Osteocyte (in vitro differentiated cells): Measurements from ENCODE around the gene KANTR. TPM values are rescaled to one million over a fixed set of nuclear protein-coding genes. Genes with fewer than 3 reads are reported as not detected.
A peak's percentile ranks its signal among the peaks of the same experiment; 100 is the strongest.

Source experiments
- DNase-seq: peaks from one replicate; pipeline ENCODE4 v3.0.0; 2021; ENCODE audit warnings: mixed read lengths; ENCODE audit not compliant: unreplicated experiment; ENCODE audit errors: extremely low spot score
- H3K27ac Mint-ChIP-seq: one replicate; pipeline ENCODE4 v1.8.0; 2021; ENCODE audit warnings: mild to moderate bottlenecking, mixed read lengths; ENCODE audit not compliant: unreplicated experiment
- H3K27me3 Mint-ChIP-seq: one replicate; pipeline ENCODE4 v1.8.0; 2021; ENCODE audit warnings: mixed read lengths; ENCODE audit not compliant: unreplicated experiment
- H3K36me3 Mint-ChIP-seq: one replicate; pipeline ENCODE4 v1.8.0; 2021; ENCODE audit warnings: mixed read lengths; ENCODE audit not compliant: unreplicated experiment
- H3K4me1 Mint-ChIP-seq: one replicate; pipeline ENCODE4 v1.8.0; 2021; ENCODE audit warnings: mixed read lengths; ENCODE audit not compliant: unreplicated experiment
- H3K4me3 Mint-ChIP-seq: one replicate; pipeline ENCODE4 v1.8.0; 2021; ENCODE audit warnings: mild to moderate bottlenecking, moderate library complexity, mixed read lengths; ENCODE audit not compliant: unreplicated experiment
- H3K9me3 Mint-ChIP-seq: one replicate; pipeline ENCODE4 v1.8.0; 2021; ENCODE audit warnings: mixed read lengths; ENCODE audit not compliant: unreplicated experiment
- long read RNA-seq: library from polyadenylated mRNA; unstranded; transcript quantifications from one replicate; pipeline ENCODE4 v2.0.0, GENCODE V29; 2021
- total RNA-seq: library from RNA; stranded (reverse); gene quantifications from 2 replicates; pipeline ENCODE4 v1.2.1, GENCODE V29; 2021
- TF ChIP-seq, protein P1 (sequence below): fragments of 200-600 bp; sonication (generic); IDR thresholded peaks from 2 replicates; pipeline ENCODE4 v1.5.0; 2021; ENCODE audit warnings: antibody characterized with exemption, mild to moderate bottlenecking, moderate library complexity

The KANTR gene, protein sequence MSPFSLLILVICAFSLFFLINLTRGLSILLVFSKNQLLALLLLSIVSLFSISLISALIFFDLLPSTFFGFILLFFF
- 12.4 and 13.7 TPM in 2 replicates for total RNA-seq
- long read RNA-seq, partial matches to known transcripts, result 1 of 6 reads
- long read RNA-seq, other reads (novel, unspliced or antisense), result 5 of 6 reads

DNA sequence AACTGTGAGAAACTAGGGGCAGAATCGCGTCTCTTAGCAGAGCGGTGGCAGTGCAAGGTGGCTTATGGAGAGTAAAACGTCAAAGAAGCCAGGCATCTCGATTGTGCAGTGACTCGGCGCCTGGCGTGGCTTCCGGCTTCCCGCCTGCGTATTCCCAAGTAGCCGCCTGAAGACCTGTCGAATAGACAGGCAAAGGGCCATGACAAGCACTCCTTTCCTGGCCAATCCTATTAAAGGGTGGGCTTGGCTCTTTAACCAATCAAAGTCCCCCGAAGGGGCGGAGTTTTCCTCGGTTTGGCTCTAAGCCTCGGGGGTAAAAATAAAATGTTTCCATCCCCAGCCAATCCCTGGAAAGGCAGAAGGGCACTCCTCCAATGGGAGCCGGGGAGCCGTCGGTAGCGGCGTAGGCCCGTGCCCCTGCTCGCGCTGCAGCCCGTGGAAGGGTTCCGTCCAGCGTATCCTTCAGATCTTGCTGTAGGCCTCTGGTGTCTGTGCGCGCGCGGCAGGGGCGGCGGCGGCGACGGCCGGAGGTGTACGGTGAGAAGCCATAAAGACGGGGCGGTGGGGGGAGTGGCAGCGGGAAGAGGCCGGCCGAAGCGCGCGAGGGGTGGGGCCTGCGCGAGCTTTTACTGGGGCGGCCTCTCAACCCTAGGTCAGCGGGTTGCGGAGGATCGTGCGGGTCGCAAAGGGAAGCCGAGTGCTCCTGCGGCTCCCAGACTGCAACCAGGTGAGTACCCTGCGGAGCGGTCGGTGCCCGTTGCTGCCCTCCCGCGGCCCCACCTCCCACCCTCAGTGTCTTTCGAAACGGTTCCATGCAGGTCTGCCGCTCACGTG, at the start of gene KANTR:
Gene KANTR (plus strand): TSS at position 395 of the 834 bp plus-strand sequence. CDS start 30,131 bp downstream, outside the sequence.
- no peaks in the 10 kb centered on the region for H3K9me3 Mint-ChIP-seq
- H3K27ac Mint-ChIP-seq, result peak within 1 kb of the TSS; percentile 85
- DNase-seq, result peak; percentile 94
- H3K36me3 Mint-ChIP-seq, result no peaks in the 10 kb centered on the region
- TF ChIP-seq, protein P1, sequence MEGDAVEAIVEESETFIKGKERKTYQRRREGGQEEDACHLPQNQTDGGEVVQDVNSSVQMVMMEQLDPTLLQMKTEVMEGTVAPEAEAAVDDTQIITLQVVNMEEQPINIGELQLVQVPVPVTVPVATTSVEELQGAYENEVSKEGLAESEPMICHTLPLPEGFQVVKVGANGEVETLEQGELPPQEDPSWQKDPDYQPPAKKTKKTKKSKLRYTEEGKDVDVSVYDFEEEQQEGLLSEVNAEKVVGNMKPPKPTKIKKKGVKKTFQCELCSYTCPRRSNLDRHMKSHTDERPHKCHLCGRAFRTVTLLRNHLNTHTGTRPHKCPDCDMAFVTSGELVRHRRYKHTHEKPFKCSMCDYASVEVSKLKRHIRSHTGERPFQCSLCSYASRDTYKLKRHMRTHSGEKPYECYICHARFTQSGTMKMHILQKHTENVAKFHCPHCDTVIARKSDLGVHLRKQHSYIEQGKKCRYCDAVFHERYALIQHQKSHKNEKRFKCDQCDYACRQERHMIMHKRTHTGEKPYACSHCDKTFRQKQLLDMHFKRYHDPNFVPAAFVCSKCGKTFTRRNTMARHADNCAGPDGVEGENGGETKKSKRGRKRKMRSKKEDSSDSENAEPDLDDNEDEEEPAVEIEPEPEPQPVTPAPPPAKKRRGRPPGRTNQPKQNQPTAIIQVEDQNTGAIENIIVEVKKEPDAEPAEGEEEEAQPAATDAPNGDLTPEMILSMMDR, result no peak
- H3K4me1 Mint-ChIP-seq, result peaks cover 10% of the 10 kb centered on the region
- no peaks in the 10 kb centered on the region for H3K27me3 Mint-ChIP-seq
- peak within 1 kb of the TSS; percentile 81 for H3K4me3 Mint-ChIP-seq

DNA sequence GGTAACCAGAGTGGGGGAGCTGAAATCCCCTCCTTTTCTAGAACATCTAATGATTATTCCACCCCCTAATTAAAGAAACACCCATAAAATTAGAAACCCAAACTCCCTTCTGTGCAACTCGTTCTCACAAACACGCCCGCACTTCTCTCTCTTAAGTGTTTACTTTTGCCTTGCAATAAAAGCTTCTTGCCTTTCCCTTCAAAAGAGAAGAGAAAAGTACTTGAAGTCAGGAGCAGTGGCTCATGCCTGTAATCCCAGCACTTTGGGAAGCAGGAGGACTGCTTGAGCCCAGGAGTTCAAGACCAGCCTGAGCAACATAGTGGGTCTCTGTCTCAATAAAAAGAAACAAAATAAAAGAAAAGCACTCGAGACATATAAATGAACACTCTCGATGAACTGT, 48.9 kb upstream of the KANTR start:
- Mint-ChIP-seq H3K4me3 (no peak overlapping the region), H3K36me3 (no peaks in the 10 kb centered on the region), H3K4me1 (peaks cover 12% of the 10 kb centered on the region), H3K27me3 (peaks cover 7% of the 10 kb centered on the region), H3K9me3 (no peaks in the 10 kb centered on the region), H3K27ac (no peak overlapping the region)
- TF ChIP-seq, protein P1, result no peak
- DNase-seq, result no peak

DNA sequence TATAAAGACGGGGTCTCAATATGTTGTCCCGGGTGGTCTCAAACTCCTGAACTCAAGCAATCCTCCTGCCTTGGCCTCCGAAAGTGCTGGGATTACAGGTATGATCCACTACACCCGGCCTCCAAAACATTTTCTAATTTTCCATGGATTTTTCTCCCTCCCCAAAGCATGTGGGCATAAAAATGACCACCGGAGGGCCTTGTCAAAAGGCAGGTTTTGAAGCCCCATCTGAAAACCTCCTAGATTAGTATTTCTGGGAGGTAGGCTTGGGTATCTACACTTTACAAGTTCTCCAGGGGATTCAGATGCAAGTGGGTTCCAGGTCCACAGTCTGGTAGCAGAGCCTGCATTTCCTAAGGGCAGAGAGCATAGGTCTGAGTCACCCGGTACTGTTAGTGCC, 46.7 kb upstream of the KANTR start:
- TF ChIP-seq, protein P1, result peak; percentile 30
- peak overlapping the region; percentile 76 for H3K27ac Mint-ChIP-seq
- no peaks in the 10 kb centered on the region for H3K9me3 Mint-ChIP-seq
- no peaks in the 10 kb centered on the region for H3K27me3 Mint-ChIP-seq
- H3K36me3 Mint-ChIP-seq, result no peaks in the 10 kb centered on the region
- peak overlapping the region; percentile 9 for H3K4me3 Mint-ChIP-seq
- H3K4me1 Mint-ChIP-seq, result peaks cover 12% of the 10 kb centered on the region
- DNase-seq, result no peak

DNA sequence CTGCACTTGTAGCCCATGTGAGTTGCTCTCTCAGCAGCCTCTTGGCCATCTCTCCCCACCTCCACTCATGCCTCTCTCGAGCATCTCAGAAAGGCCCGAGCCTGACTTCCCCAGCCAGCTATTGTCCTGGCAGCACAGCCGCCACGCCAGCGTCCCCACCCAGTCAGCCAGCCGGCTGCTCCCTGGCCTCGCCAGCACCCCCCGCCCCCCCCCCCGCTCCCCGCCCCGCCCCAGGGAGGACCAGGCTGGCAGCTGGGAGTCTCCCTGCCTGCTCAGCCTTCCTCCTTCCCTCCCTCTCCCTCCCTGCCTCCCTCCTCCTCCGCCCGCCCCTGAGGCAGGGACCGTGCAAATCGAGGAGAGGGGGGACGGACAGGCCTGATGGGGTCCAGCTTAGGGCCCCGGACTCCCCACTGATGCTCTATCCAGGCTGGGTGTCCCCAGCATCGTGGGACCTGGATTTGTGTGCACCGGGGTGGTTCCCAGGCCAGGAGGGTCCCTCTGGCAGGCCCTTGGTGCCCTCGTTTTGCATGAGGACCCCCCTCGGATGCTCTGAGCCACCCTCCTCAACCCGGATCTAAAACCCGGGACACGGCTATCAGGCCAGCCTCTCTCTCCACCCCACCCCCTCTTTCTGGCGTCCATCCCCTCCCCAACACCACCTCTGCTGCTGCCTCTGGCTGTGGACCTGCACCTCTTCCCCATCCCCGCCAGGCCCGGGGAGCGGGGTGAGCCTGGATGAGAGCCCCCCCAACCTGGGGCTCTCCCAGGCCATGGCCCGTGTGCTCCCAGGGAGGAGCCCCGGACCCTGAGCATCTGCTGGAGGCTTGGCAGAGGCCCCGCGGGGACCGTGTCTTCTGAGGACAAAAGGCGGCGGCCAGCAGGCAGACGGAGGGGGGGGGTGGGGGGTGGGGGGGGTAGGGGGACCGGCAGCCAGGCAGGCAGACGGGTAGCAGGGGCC, 45.5 kb upstream of the KANTR start, which contains the start of gene GPR173:
Gene GPR173 (plus strand): TSS at position 621 of the 958 bp plus-strand sequence. CDS start 27,833 bp downstream, outside the sequence.
- Mint-ChIP-seq H3K27ac (peak within 1 kb of the TSS; percentile 91), H3K9me3 (no peaks in the 10 kb centered on the region)

More for the DNA sequence above, 45.5 kb upstream of the KANTR start, which contains the start of gene GPR173:
- Mint-ChIP-seq H3K4me1 (peaks cover 12% of the 10 kb centered on the region), H3K27me3 (no peaks in the 10 kb centered on the region), H3K4me3 (peak within 1 kb of the TSS; percentile 79), H3K36me3 (no peaks in the 10 kb centered on the region)
- TF ChIP-seq, protein P1, result no peak
- DNase-seq, result peak; percentile 88
